Natural killer cell (primary cell): Measurements from ENCODE around the gene OS9. TPM values are rescaled to one million over a fixed set of nuclear protein-coding genes. Genes with fewer than 3 reads are reported as not detected.

ENCODE experiments used
- ATAC-seq, 3 donors: fragments of 150-1000 bp in 2 of 3; fragments of 200-7000 bp in 1 of 3; cut with Tn5 transposase; 1 replicate in 1 of 3; 2 replicates in 2 of 3; pipeline ENCODE4 v1.10.0; 2021; ENCODE audit warnings: mild to moderate bottlenecking in 2 of 3, moderate library complexity in 2 of 3
- DNase-seq, 2 donors: peaks; one replicate each; pipeline versions ENCODE4 v3.0.0 to v3.0.0-alpha.2; 2013 to 2021; ENCODE audit warnings: mixed read lengths in 1 of 2
- H3K27ac ChIP-seq: one replicate; pipeline ENCODE4 v1.5.1; 2013; ENCODE audit warnings: mild to moderate bottlenecking, low read length
- H3K27me3 ChIP-seq: one replicate; pipeline ENCODE4 v1.6.1; 2013; ENCODE audit warnings: low read length; ENCODE audit not compliant: control insufficient read depth, insufficient read depth
- H3K36me3 ChIP-seq: one replicate; pipeline ENCODE4 v1.6.1; 2013; ENCODE audit warnings: low read length; ENCODE audit not compliant: control insufficient read depth, insufficient read depth
- H3K4me1 ChIP-seq: one replicate; pipeline ENCODE4 v1.6.1; 2013; ENCODE audit warnings: low read length; ENCODE audit not compliant: control insufficient read depth, insufficient read depth
- H3K4me3 ChIP-seq: one replicate; pipeline ENCODE4 v1.5.1; 2013; ENCODE audit warnings: low read length
- H3K9me3 ChIP-seq: one replicate; pipeline ENCODE4 v1.6.1; 2013; ENCODE audit warnings: low read length; ENCODE audit not compliant: control insufficient read depth, insufficient read depth
- H3K27ac Mint-ChIP-seq, 2 donors: one replicate each; pipeline ENCODE4 v1.8.0; 2022; ENCODE audit warnings: mild to moderate bottlenecking in 2 of 2, mixed read lengths in 2 of 2, moderate library complexity in 1 of 2
- H3K27me3 Mint-ChIP-seq, 2 donors: one replicate each; pipeline ENCODE4 v1.8.0; 2022; ENCODE audit warnings: low read depth in 2 of 2, mixed read lengths in 2 of 2
- H3K36me3 Mint-ChIP-seq: one replicate; pipeline ENCODE4 v1.8.0; 2022; ENCODE audit warnings: mixed read lengths
- H3K4me1 Mint-ChIP-seq, 2 donors: one replicate each; pipeline ENCODE4 v1.8.0; 2022; ENCODE audit warnings: mixed read lengths in 2 of 2
- H3K4me3 Mint-ChIP-seq: one replicate; pipeline ENCODE4 v1.8.0; 2022; ENCODE audit warnings: mild to moderate bottlenecking, moderate library complexity, mixed read lengths
- H3K9me3 Mint-ChIP-seq, 2 donors: one replicate each; pipeline ENCODE4 v1.8.0; 2022; ENCODE audit warnings: mixed read lengths in 2 of 2
- CTCF ChIP-seq: fragments of 200-600 bp; IDR thresholded peaks from one replicate; pipeline ENCODE4 v1.8.0; 2022; ENCODE audit warnings: antibody characterized with exemption
- WGBS: methylation state at CpG from one replicate; pipeline ENCODE4 v1.1.7; 2013; ENCODE audit warnings: missing lambda C conversion rate; ENCODE audit not compliant: insufficient coverage; 5-methylcytosine and 5-hydroxymethylcytosine counted together
- intact Hi-C: fragments of 100-400 bp; cut with micrococcal nuclease; formaldehyde crosslinking; loops from one replicate; pipeline ENCODE4 v1.14.2; 2022
- total RNA-seq, 4 donors: library from RNA; stranded (reverse); fragments of 120-200 nt in 1 of 4; gene quantifications; one replicate each; pipeline versions ENCODE4 v1.2.3 to v1.2.4, GENCODE V29; 2013 to 2022

OS9 gene
- total RNA-seq, 3 donors from 2014 or later (not counting 1 experiment from before 2014, with no cell fraction given): 185 to 221 (median 198) TPM

DNA sequence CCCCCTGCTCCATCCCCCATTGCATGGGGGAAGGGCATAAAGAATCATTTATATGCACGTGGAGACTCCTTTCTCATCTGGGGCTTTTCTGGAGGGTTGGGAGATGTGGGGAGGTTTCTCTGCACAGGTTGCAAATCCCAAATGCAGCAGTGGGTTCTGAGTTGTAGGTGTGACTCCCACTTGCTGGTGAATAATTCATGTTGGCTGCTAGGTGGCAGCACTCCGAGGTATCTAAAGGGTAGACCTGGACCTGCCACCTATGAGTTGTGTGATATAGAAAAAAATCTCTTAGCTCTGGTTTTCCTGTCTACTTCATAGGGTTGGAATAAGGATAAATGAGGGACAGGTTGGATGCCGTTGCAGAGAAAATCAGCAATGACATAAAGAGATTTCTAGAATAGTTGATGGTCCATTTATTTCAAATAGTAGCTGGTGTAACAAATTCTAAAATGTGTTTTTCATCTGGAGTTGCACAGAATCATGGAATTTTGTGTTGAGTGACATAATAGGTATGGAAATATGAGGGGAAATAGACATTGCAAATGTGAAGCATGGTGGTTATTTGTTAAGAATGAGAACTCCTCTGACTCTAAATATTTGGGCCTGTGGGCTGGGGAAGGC, 65.5 kb downstream of the OS9 start:
- Mint-ChIP-seq H3K9me3 (no peaks in the 10 kb centered on the region), H3K27ac (no peak overlapping the region), H3K4me3 (no peak overlapping the region), H3K36me3 (no peaks in the 10 kb centered on the region), H3K4me1 (peaks cover 22 to 34% of the 10 kb centered on the region in 2 donors), H3K27me3 (peaks cover 15 to 21% of the 10 kb centered on the region in 2 donors)
- H3K9me3 ChIP-seq: no peaks in the 10 kb centered on the region
- peaks cover 12% of the 10 kb centered on the region for H3K36me3 ChIP-seq
- TF ChIP-seq CTCF: peak; percentile 39
- intact Hi-C loops: no loop called here
- H3K27me3 ChIP-seq: peaks cover 12% of the 10 kb centered on the region
- WGBS: 45% methylated on average over 3 of the region's 3 CpGs
- H3K4me1 ChIP-seq: peaks cover 19% of the 10 kb centered on the region
- H3K4me3 ChIP-seq: no peak overlapping the region
- no peak overlapping the region for H3K27ac ChIP-seq
- DNase-seq: peak in 1 of 2 donors; percentile 75
- peak in 1 of 3 donors; percentile 34 for ATAC-seq

- ATAC-seq (no peak), DNase-seq (no peak)
- Histone ChIP-seq H3K27ac (no peak overlapping the region), H3K4me1 (peaks cover 26% of the 10 kb centered on the region), H3K4me3 (no peak overlapping the region), H3K36me3 (peaks cover 12% of the 10 kb centered on the region), H3K27me3 (peaks cover 22% of the 10 kb centered on the region), H3K9me3 (no peaks in the 10 kb centered on the region)
- H3K4me1 Mint-ChIP-seq: peaks cover 27 to 40% of the 10 kb centered on the region in 2 donors
- intact Hi-C loops: no loop called here
- no peak overlapping the region for H3K4me3 Mint-ChIP-seq
- H3K9me3 Mint-ChIP-seq: no peaks in the 10 kb centered on the region
- no peak overlapping the region for H3K27ac Mint-ChIP-seq
- WGBS: 100% methylated on average over 1 of the region's 3 CpGs
- no peaks in the 10 kb centered on the region for H3K36me3 Mint-ChIP-seq
- peaks cover 24 to 31% of the 10 kb centered on the region in 2 donors for H3K27me3 Mint-ChIP-seq
- TF ChIP-seq CTCF: no peak
Observed at GRCh38 chr12:57760347-57760982, 66.5 kb downstream of the OS9 start.

GRCh38 chr12:57761391-57761998, 67.6 kb downstream of the OS9 start:
- Mint-ChIP-seq H3K27me3 (peaks cover 30 to 36% of the 10 kb centered on the region in 2 donors), H3K4me1 (peaks cover 32 to 40% of the 10 kb centered on the region in 2 donors), H3K9me3 (no peaks in the 10 kb centered on the region), H3K4me3 (no peak overlapping the region), H3K27ac (no peak overlapping the region), H3K36me3 (no peaks in the 10 kb centered on the region)
- no peaks in the 10 kb centered on the region for H3K9me3 ChIP-seq
- H3K4me3 ChIP-seq: no peak overlapping the region
- H3K27ac ChIP-seq: no peak overlapping the region
- peaks cover 32% of the 10 kb centered on the region for H3K27me3 ChIP-seq
- peaks cover 12% of the 10 kb centered on the region for H3K36me3 ChIP-seq
- ATAC-seq (no peak), DNase-seq (no peak)
- peaks cover 29% of the 10 kb centered on the region for H3K4me1 ChIP-seq
- WGBS: 96% methylated on average over 4 of the region's 4 CpGs
- intact Hi-C loops: no loop called here
- no peak for TF ChIP-seq CTCF
